MV-4-11 (cell line): ENCODE results near the gene OGG1.
A peak's percentile ranks its signal among the peaks of the same experiment; 100 is the strongest.

Experiments used
- DNase-seq: peaks from one replicate; lab custom pipeline; 2025; lab: John Stamatoyannopoulos, UW

The OGG1 gene

GRCh38 chr3:9786209-9786739 lies 36.5 kb downstream of the OGG1 start:
- peak; percentile 8 for DNase-seq

GRCh38 chr3:9786825-9787669 lies 37.3 kb downstream of the OGG1 start:
- peak; percentile 8 for DNase-seq

- no peak for DNase-seq
Measured at GRCh38 chr3:9787714-9788113, 38.0 kb downstream of the OGG1 start.

- DNase-seq = no peak
Measured at GRCh38 chr3:9791127-9791526, 41.4 kb downstream of the OGG1 start.

- no peak for DNase-seq
Measured at GRCh38 chr3:9791790-9792404, 42.1 kb downstream of the OGG1 start.

GRCh38 chr3:9792405-9793160 lies 42.8 kb downstream of the OGG1 start, which contains the start of the genes ARPC4 and TADA3:
Gene ARPC4 (plus strand): TSS chr3:9793082. CDS start chr3:9793122, 40 bp downstream.
Gene TADA3 (minus strand): TSS chr3:9792473. CDS start chr3:9791466, 1,007 bp downstream.
- peak; percentile 96 for DNase-seq

- peak; percentile 65 for DNase-seq
Measured at GRCh38 chr3:9793161-9793781, 43.5 kb downstream of the OGG1 start.

GRCh38 chr3:9794400-9794799 lies 44.6 kb downstream of the OGG1 start:
- no peak for DNase-seq

- peak; percentile 85 for DNase-seq
Measured at GRCh38 chr3:9795207-9795606, 45.5 kb downstream of the OGG1 start.

- DNase-seq = no peak
Measured at GRCh38 chr3:9797196-9797945, 47.6 kb downstream of the OGG1 start.

- DNase-seq = no peak
Measured at GRCh38 chr3:9800529-9800928, 50.8 kb downstream of the OGG1 start.

- DNase-seq = no peak
Measured at GRCh38 chr3:9803494-9803893, 53.7 kb downstream of the OGG1 start.

- DNase-seq = no peak
Measured at GRCh38 chr3:9804996-9805395, 55.2 kb downstream of the OGG1 start.

- DNase-seq = no peak
Measured at GRCh38 chr3:9806137-9806536, 56.4 kb downstream of the OGG1 start.
